A549 (cell line): ENCODE results near the gene UBL7.

Experiments
- CEBPB ChIP-seq, 2 experiments: fragments of >200 bp in 1 of 2; sonication (Bioruptor Twin) in 1 of 2; formaldehyde crosslinking in 1 of 2; IDR thresholded peaks; 2 replicates each; pipeline ENCODE4 v1.6.1; 2012 to 2016
- EP300 ChIP-seq, 2 experiments: fragments of >200 bp; sonication (Bioruptor Twin); formaldehyde crosslinking; IDR thresholded peaks; 2 replicates in 1 of 2; 3 replicates in 1 of 2; pipeline ENCODE4 v1.6.1; 2016 to 2017
- FOSB ChIP-seq: fragments of 250-450 bp; sonication (Bioruptor Pico); IDR thresholded peaks from 2 replicates; pipeline ENCODE4 v1.5.0; 2020; ENCODE audit warnings: mild to moderate bottlenecking, moderate library complexity
- HOXB13 ChIP-seq: fragments of 250-450 bp; sonication (Bioruptor Pico); IDR thresholded peaks from 2 replicates; pipeline ENCODE4 v1.5.0; 2020; ENCODE audit warnings: low read depth, mild to moderate bottlenecking, moderate library complexity
- POLR2A ChIP-seq: IDR thresholded peaks from 2 replicates; pipeline ENCODE4 v1.6.1; 2012; ENCODE audit warnings: mild to moderate bottlenecking, low read length
- POLR2AphosphoS2 ChIP-seq: conservative IDR thresholded peaks from 2 replicates; pipeline ENCODE4 v1.6.1; 2012; ENCODE audit warnings: low read length, improper control_type of control experiment, inconsistent platforms
- SMC3 ChIP-seq: fragments of >200 bp; sonication (Bioruptor Twin); formaldehyde crosslinking; IDR thresholded peaks from 3 replicates; pipeline ENCODE4 v1.6.1; 2018; ENCODE audit warnings: inconsistent platforms
- TF ChIP-seq, protein P1 (sequence below): IDR thresholded peaks from 2 replicates; pipeline ENCODE4 v1.6.1; 2012
- TF ChIP-seq, protein P2 (sequence below): fragments of >200 bp; sonication (Bioruptor Twin); formaldehyde crosslinking; IDR thresholded peaks from 3 replicates; pipeline ENCODE4 v1.5.1; 2016
- TF ChIP-seq, protein P3 (sequence below): IDR thresholded peaks from 2 replicates; pipeline ENCODE4 v1.6.1; 2012; ENCODE audit warnings: low read depth, borderline replicate concordance

DNA sequence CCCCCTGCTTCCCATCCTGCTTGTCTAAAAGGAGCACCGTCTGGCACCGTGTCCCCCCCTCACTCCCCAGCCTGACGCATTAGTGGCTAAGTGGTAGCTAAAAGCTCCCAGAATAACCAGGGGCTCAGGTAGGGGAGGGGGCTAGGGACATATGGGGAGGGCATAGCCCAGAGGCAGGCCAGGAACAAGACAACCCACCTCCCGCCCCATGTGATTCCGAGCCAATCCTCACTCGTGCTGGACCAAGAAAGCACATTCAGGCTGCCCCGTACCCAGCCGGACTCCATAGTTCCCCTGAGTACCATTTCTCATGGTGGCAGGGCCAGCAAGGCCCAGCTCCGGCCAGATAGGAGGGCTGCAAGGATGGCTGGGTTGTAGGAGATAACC lies 38.7 kb downstream of the UBL7 start:
- TF ChIP-seq SMC3 (no peak), POLR2A (no peak), EP300 (IDR thresholded peaks at IDR 0.05) (no peak), POLR2AphosphoS2 (no peak), FOSB (CRISPR knock-in tag) (no peak), HOXB13 (CRISPR knock-in tag) (no peak), CEBPB (IDR thresholded peaks at IDR 0.05) (no peak)
- TF ChIP-seq, protein P1, sequence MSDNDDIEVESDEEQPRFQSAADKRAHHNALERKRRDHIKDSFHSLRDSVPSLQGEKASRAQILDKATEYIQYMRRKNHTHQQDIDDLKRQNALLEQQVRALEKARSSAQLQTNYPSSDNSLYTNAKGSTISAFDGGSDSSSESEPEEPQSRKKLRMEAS = no peak
- TF ChIP-seq, protein P2, sequence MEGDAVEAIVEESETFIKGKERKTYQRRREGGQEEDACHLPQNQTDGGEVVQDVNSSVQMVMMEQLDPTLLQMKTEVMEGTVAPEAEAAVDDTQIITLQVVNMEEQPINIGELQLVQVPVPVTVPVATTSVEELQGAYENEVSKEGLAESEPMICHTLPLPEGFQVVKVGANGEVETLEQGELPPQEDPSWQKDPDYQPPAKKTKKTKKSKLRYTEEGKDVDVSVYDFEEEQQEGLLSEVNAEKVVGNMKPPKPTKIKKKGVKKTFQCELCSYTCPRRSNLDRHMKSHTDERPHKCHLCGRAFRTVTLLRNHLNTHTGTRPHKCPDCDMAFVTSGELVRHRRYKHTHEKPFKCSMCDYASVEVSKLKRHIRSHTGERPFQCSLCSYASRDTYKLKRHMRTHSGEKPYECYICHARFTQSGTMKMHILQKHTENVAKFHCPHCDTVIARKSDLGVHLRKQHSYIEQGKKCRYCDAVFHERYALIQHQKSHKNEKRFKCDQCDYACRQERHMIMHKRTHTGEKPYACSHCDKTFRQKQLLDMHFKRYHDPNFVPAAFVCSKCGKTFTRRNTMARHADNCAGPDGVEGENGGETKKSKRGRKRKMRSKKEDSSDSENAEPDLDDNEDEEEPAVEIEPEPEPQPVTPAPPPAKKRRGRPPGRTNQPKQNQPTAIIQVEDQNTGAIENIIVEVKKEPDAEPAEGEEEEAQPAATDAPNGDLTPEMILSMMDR = no peak
- TF ChIP-seq, protein P3, sequence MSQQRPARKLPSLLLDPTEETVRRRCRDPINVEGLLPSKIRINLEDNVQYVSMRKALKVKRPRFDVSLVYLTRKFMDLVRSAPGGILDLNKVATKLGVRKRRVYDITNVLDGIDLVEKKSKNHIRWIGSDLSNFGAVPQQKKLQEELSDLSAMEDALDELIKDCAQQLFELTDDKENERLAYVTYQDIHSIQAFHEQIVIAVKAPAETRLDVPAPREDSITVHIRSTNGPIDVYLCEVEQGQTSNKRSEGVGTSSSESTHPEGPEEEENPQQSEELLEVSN = no peak
